Mucosa of gallbladder (tissue), 1 donor: ENCODE measurements around the gene INF2. TPM values are rescaled to one million over a fixed set of nuclear protein-coding genes. Genes with fewer than 3 reads are reported as not detected.

Experiments used
- DNase-seq: peaks from one replicate; pipeline ENCODE4 v3.0.0-alpha.2; 2020; ENCODE audit warnings: low spot score
- total RNA-seq: library from RNA; stranded (reverse); gene quantifications from one replicate; pipeline ENCODE4 v1.2.1, GENCODE V29; 2021
- donor health status: DM: no; HTN: no; CAD: no.

Gene INF2
- total RNA-seq, 1 donor from 2014 or later = 306 TPM

- DNase-seq = no peak
Measured at GRCh38 chr14:104689881-104690711, 678 bp downstream of the INF2 start.

GRCh38 chr14:104690861-104691455 is 1.5 kb downstream of the INF2 start:
- DNase-seq = no peak

DNA sequence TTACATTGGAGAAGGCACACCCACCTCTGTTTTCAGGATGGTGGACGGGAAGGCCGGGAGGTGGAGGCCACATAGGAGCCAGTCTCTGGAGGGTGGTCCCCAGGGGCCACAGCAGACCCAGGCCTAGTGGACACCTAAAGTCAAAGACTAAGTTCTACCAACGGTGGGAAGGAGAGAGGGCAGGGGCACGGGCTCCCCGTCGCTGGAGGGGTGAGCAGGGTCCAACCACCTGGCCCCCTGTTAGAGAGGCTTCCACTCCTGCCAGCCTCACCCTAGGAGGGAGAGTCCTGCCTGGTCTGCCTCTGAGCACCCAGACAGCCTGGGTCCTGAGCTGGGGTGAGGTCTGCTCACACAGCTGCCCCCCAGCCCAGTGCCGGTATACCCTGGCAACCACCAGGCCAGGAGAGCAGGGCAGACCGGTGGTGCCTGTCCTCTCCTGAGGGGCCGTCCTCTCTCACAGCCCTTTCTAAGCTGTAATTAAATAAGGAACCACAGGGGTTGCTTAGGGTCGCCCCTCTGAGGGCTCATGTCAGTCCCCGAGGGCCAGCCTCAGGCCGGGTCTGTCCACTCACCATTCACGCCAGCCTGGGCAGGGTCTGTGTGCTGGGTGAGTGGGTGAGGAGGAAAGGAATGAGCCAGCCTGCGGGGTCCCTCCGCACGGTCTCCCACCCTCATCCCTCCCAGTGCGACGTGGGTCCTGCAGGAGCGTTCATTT is 2.3 kb downstream of the INF2 start:
- DNase-seq = no peak

- DNase-seq = no peak
Measured at GRCh38 chr14:104692261-104692938, 3.0 kb downstream of the INF2 start.

GRCh38 chr14:104692939-104693315 is 3.5 kb downstream of the INF2 start:
- no peak for DNase-seq

GRCh38 chr14:104693482-104694431 is 4.3 kb downstream of the INF2 start:
- DNase-seq = no peak

GRCh38 chr14:104694475-104694950 is 5.1 kb downstream of the INF2 start:
- no peak for DNase-seq

GRCh38 chr14:104694991-104695659 is 5.7 kb downstream of the INF2 start:
- DNase-seq = no peak

DNA sequence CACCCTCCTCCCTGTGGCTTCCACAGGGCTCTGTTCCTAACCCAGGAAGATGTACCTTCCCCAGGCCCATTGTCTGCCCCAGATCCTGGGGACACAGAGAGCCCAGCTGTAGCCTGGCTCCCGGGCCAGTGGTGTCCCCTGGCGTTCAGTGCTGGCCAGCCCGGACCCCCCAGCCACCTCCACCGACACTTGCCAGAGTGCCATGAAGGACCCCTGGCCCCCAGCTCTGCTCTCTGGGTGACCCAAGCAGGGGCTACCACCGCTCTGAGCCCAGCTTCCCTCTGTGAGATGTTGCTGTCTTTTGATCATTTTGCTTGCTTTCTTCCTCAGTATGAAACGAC is 6.2 kb downstream of the INF2 start:
- no peak for DNase-seq

DNA sequence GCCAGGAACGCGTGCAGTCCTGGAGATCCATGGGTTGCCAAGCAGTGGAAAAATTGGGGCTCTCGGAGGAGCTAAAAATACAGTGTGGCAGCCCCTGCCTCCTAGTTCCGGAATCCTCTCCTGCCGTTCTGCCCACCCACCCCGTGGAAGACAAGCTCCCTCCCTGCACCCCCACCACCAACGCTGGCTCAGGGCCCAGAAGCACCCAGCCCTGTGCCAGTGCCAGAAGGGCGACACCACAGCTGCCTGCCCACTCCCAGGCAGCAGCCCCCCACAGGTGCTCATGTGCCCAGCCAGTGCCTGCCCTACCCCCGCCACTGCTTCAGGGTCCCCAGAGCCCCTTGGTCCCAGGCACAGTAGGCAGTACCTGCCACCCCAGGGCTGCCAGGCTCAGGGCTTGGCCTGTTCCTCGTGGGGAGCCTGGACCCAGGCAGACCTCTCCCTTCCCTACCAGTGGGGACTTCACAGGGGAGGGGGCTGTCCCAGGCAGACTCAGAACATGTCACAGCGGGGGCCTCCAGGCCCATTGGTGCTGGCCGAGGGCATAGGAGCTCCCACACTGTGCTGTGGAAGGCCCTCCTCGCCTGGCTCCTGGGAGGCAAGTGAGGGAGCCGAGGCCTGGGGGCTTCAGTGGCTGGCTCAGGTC is 7.4 kb downstream of the INF2 start:
- no peak for DNase-seq

DNA sequence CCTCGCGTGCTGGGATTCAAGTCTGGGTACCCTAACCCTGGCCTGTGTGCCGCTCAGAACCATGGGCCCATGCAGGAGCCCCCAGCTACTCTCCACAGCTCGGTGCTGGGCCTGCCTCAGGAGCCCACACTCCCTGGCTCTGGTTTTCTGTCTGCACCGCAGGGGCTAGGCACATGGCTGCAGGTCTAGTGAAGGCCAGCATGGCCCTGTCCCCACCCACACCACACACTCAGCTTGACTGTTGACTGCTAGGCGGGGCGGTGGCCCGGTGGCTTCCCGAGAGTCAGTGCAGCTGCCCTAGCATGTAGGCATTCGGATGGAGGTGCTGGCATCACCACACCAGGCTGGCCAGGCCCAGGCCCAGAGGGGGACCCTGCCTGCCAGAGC is 7.9 kb downstream of the INF2 start:
- no peak for DNase-seq

- no peak for DNase-seq
Measured at GRCh38 chr14:104697892-104698583, 8.6 kb downstream of the INF2 start.

- no peak for DNase-seq
Measured at GRCh38 chr14:104698688-104699425, 9.4 kb downstream of the INF2 start.

DNA sequence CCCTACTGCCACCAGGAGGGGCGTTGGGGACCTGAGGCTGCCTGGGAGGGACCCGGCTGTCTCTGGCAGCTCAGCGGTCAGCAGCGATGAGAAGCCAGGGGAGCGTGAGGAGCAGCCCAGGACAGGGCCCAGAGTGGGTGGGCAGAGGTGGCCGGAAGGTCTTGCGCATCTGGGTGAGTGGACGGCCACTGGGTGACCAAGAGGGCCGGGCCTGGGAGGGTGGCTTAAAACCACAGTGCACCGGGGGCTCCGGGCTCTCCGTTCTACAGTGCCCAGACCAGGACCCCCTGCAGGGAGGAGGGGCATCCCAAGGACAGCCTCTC is 10.0 kb downstream of the INF2 start:
- no peak for DNase-seq

DNA sequence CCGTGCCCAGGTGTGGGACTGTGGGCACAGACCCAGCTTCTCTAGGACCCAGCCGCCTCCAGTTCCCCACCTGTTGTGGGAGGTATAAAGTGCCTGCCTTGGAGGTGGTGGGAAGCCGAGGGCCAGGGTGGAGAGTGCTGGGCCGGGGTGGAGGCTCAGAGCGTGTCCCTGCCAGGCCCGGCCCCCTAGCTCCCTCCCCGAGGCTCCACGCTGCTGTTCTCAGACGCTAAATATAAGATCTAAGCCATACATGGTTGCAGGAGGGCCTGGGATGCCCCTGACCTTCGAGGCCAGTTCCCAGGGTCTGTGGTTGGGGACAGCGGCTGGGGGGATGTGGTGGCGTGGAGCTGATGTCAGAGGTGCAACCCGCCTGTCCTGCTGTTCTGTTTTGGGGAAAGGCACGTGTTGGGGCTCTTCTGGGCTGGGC is 10.8 kb downstream of the INF2 start:
- no peak for DNase-seq

DNA sequence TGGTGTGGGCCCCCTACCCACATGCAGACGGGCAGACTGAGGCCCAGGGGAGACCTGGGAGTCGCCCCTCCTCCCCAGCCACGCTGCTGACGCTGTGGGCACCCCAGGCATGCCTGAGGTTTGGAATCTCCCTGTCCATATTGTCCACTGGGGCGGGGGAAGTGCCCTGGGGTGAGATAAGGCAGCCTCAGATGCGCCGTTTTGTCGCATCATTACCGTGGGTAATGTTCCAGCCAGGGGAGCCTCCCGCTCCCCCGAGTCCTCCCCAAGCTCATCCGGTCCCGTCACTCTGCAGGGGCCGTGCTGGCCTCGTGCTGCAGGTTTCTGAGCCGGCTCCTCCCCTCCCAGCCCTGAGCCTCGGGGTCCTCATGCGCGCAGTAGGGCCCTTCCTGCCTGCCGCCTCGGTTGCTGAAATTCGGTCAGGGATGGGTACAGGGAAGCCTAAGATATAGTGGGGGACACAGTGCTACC is 11.4 kb downstream of the INF2 start:
- DNase-seq = no peak

DNA sequence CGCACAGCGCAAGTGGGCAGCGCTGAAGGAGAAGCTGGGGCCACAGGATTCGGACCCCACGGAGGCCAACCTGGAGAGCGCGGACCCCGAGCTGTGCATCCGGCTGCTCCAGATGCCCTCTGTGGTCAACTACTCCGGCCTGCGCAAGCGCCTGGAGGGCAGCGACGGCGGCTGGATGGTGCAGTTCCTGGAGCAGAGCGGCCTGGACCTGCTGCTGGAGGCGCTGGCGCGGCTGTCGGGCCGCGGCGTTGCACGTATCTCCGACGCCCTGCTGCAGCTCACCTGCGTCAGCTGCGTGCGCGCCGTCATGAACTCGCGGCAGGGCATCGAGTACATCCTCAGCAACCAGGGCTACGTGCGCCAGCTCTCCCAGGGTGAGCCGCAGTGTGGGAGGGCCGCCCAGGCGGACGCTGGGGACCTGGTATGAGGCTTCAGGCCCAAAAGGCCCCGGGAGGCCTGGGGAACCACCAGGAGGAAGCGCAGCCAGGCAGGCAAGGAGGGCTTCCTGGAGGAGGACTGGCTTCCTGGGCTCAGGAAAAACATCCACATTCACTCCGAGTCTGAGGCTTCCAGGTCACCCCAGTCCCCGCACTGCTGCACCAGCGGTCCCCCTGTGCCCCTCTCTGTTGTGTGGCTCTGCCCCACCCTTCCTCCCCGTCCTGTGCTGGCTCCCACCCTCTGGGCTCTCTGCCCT is 12.1 kb downstream of the INF2 start:
- no peak for DNase-seq

GRCh38 chr14:104702106-104702505 is 12.7 kb downstream of the INF2 start:
- DNase-seq = no peak
